Glutamatergic neuron (in vitro differentiated cells): Measurements from ENCODE around the gene IPPK. TPM values are rescaled to one million over a fixed set of nuclear protein-coding genes. Genes with fewer than 3 reads are reported as not detected.

ENCODE experiments used
- DNase-seq: peaks from one replicate; pipeline ENCODE4 v3.0.0; 2022
- H3K27ac Mint-ChIP-seq: one replicate; pipeline ENCODE4 v1.8.0; 2020; ENCODE audit warnings: mild to moderate bottlenecking, mixed read lengths, inconsistent platforms; ENCODE audit not compliant: unreplicated experiment
- H3K27me3 Mint-ChIP-seq: one replicate; pipeline ENCODE4 v1.8.0; 2020; ENCODE audit warnings: mild to moderate bottlenecking, moderate library complexity, mixed read lengths, inconsistent platforms; ENCODE audit not compliant: unreplicated experiment
- H3K36me3 Mint-ChIP-seq: one replicate; pipeline ENCODE4 v1.8.0; 2020; ENCODE audit warnings: mild to moderate bottlenecking, mixed read lengths, inconsistent platforms; ENCODE audit not compliant: unreplicated experiment
- H3K4me1 Mint-ChIP-seq: one replicate; pipeline ENCODE4 v1.8.0; 2020; ENCODE audit warnings: mild to moderate bottlenecking, low read depth, mixed read lengths, inconsistent platforms; ENCODE audit not compliant: unreplicated experiment
- H3K4me3 Mint-ChIP-seq: one replicate; pipeline ENCODE4 v1.8.0; 2020; ENCODE audit warnings: mild to moderate bottlenecking, mixed read lengths, inconsistent platforms; ENCODE audit not compliant: unreplicated experiment
- H3K9me3 Mint-ChIP-seq: one replicate; pipeline ENCODE4 v1.8.0; 2020; ENCODE audit warnings: mild to moderate bottlenecking, moderate library complexity, mixed read lengths, inconsistent platforms; ENCODE audit not compliant: unreplicated experiment
- total RNA-seq: library from RNA; stranded (reverse); fragmentation: NEBNext Ultra II Directional; extraction: Animal tissue kit (Norgen Biotek cat#: 25700); gene quantifications from one replicate; pipeline ENCODE4 v1.2.1, GENCODE V29; 2021; ENCODE audit not compliant: unreplicated experiment
- TF ChIP-seq, protein P1 (sequence below): fragments of 200-600 bp; sonication (generic); IDR thresholded peaks from one replicate; pipeline ENCODE4 v1.5.0; 2021; ENCODE audit not compliant: partially characterized antibody, unreplicated experiment

The IPPK gene
- total RNA-seq, 1 donor from 2014 or later, result 7.0 TPM

DNA sequence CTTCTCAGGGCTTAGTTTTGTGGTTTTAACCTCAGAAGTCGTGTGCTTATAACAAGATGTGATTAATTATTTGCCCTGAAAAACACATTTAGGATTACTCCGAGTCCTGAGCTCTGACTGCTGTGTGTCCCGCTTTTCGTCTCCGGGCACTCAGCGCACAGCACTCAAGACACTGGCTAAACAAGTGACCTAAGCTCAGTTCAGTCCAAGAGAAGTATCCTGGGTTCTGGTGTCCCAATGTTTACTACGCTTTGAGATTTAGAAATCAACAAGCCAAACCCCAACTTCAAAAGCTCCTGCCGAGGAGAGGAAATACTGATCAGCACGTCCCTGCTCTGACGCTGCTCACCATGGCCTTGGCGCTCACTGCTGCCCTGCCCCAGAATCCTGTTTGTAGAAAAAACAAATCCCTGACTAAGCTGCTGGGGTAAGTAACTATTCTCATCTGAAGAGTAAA lies 53.2 kb downstream of the IPPK start:
- Mint-ChIP-seq H3K9me3 (no peaks in the 10 kb centered on the region), H3K27ac (no peak overlapping the region), H3K4me3 (no peak overlapping the region), H3K4me1 (peaks cover 2% of the 10 kb centered on the region), H3K36me3 (peaks cover 4% of the 10 kb centered on the region), H3K27me3 (peaks cover 5% of the 10 kb centered on the region)
- TF ChIP-seq, protein P1, sequence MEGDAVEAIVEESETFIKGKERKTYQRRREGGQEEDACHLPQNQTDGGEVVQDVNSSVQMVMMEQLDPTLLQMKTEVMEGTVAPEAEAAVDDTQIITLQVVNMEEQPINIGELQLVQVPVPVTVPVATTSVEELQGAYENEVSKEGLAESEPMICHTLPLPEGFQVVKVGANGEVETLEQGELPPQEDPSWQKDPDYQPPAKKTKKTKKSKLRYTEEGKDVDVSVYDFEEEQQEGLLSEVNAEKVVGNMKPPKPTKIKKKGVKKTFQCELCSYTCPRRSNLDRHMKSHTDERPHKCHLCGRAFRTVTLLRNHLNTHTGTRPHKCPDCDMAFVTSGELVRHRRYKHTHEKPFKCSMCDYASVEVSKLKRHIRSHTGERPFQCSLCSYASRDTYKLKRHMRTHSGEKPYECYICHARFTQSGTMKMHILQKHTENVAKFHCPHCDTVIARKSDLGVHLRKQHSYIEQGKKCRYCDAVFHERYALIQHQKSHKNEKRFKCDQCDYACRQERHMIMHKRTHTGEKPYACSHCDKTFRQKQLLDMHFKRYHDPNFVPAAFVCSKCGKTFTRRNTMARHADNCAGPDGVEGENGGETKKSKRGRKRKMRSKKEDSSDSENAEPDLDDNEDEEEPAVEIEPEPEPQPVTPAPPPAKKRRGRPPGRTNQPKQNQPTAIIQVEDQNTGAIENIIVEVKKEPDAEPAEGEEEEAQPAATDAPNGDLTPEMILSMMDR, result no peak
- no peak for DNase-seq

DNA sequence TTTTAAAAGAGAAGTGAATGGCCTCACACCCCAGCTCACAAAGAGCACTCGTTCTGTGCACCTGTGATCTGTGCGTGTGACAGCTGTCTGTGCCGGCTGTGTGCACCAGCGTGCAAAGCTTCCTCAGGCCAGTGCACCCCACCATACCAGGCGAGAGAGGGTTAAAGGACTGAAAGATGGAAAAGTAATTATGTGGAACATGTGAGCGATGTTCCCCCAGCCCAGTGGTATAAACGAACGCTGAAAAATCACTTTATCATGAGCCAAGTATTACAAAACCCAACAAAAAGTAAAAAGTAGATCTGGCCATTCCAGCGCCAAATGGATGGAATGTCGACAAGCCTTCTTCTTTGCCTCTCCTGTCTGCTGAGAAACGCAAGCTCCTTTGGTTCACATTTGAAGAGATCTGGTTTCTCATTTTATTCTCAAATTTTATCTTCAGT lies 53.7 kb downstream of the IPPK start:
- H3K9me3 Mint-ChIP-seq, result no peaks in the 10 kb centered on the region
- DNase-seq, result no peak
- H3K27ac Mint-ChIP-seq, result no peak overlapping the region
- peaks cover 5% of the 10 kb centered on the region for H3K27me3 Mint-ChIP-seq
- H3K36me3 Mint-ChIP-seq, result peaks cover 4% of the 10 kb centered on the region
- no peak overlapping the region for H3K4me3 Mint-ChIP-seq
- peaks cover 2% of the 10 kb centered on the region for H3K4me1 Mint-ChIP-seq
- TF ChIP-seq, protein P1, result no peak

DNA sequence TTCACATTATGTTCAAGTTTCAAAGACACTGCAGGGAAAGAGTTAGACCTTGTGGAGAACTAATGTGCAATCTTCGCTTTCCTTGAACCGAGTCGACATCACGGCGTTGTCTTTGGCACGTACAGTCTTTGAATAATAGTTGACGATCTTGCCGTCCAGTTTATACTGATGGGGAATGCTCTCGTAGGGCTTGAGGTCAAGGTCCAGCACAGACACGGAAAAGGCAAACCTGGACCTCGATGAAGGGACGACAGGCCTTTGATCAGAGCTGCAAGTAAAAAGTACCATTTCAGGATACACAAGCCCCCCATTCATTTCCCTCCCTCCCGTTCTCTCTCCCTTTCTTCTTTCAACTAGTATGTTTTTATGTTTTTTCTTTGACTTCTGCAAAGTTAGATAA lies 54.1 kb downstream of the IPPK start:
- DNase-seq, result no peak
- Mint-ChIP-seq H3K4me3 (no peak overlapping the region), H3K27ac (no peak overlapping the region), H3K27me3 (peaks cover 7% of the 10 kb centered on the region), H3K4me1 (peaks cover 2% of the 10 kb centered on the region), H3K36me3 (peaks cover 4% of the 10 kb centered on the region), H3K9me3 (no peaks in the 10 kb centered on the region)
- TF ChIP-seq, protein P1, result no peak

DNA sequence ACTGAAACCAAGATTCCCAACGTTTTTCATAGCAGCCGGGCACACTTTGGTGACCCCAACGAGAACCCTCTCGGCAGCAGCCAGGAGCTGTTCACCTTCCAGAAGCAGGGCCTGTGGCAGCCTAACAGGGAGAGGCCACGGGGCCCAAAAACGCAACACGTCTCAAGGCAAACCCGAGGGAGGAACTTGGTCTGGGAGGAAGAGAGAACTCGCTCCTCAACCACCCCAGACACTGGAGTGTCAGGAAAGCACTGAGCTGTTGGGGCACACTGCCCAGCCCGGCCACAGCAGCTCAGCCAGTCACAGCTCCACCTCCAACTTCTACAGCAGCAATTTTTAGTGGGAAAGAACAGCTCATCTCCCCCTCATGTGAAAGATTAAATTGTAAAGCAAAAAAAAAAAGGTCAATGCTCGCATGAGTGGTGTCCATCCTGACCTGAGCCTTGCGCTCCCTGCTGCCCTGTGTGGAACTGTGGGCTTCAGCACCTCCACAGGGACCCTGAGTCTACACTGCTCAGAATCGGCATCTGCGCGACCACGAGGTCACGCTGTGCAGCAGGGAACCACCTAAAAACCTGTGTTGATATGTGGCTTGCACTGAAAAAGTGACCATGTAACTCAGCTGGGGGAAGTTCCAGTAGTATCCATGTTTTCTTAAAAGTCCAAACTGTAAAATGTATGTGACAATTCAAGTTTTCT lies 55.0 kb downstream of the IPPK start:
- H3K9me3 Mint-ChIP-seq, result no peaks in the 10 kb centered on the region
- TF ChIP-seq, protein P1, result no peak
- H3K4me1 Mint-ChIP-seq, result peaks cover 2% of the 10 kb centered on the region
- H3K36me3 Mint-ChIP-seq, result peaks cover 4% of the 10 kb centered on the region
- peaks cover 7% of the 10 kb centered on the region for H3K27me3 Mint-ChIP-seq
- no peak overlapping the region for H3K4me3 Mint-ChIP-seq
- no peak for DNase-seq
- H3K27ac Mint-ChIP-seq, result no peak overlapping the region

DNA sequence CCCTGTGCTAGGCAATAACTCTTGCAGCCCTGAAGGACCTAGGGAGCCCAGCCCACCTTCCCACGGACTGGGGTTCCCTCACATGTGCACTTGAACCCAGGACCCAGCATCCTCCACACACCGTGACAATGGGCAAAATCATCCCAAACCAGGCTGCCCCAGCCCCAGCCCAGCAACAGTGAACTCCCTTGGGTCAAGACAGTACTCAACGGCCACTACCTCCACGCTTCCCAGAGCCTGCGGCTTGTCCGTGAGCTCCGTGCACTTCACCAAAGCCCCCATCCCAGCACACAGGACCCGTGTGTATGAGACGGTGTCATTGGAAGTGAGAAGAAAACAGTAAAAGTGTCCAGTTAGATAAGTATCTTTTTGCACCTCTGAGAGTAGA lies 55.8 kb downstream of the IPPK start:
- Mint-ChIP-seq H3K36me3 (peaks cover 4% of the 10 kb centered on the region), H3K9me3 (no peaks in the 10 kb centered on the region), H3K4me1 (peaks cover 2% of the 10 kb centered on the region), H3K27me3 (peaks cover 7% of the 10 kb centered on the region), H3K27ac (no peak overlapping the region), H3K4me3 (no peak overlapping the region)
- DNase-seq, result no peak
- TF ChIP-seq, protein P1, result no peak
